Fibroblast of skin of back (primary cell): ENCODE data around the gene MTMR1. TPM values are rescaled to one million over a fixed set of nuclear protein-coding genes. Genes with fewer than 3 reads are reported as not detected.

Experiments
- DNase-seq: peaks from one replicate; pipeline ENCODE4 v3.0.0-alpha.2; 2013
- polyA plus RNA-seq, 2 experiments: library from polyadenylated mRNA; unstranded; fragments of 120-200 nt; gene quantifications; one replicate each; pipeline ENCODE4 v1.2.1, GENCODE V29; 2013; ENCODE audit not compliant: insufficient read length in 2 of 2

MTMR1 gene
- 10.5 TPM for polyA plus RNA-seq (2013, experiment 1 of 2; ENCODE audit: insufficient read length)
- polyA plus RNA-seq (2013, experiment 2 of 2; ENCODE audit: insufficient read length): 11.4 TPM

GRCh38 chrX:150692831-150693724 lies at the start of gene MTMR1:
MTMR1 (plus strand) TSS chrX:150693396; CDS start chrX:150693531, 135 bp downstream.
- no peak for DNase-seq

GRCh38 chrX:150643958-150644357 lies 49.2 kb upstream of the MTMR1 start:
- no peak for DNase-seq

- DNase-seq: no peak
Measured at GRCh38 chrX:150644422-150644821, 48.8 kb upstream of the MTMR1 start.

GRCh38 chrX:150647331-150647730 lies 45.9 kb upstream of the MTMR1 start:
- no peak for DNase-seq

- no peak for DNase-seq
Measured at GRCh38 chrX:150648296-150648940, 44.8 kb upstream of the MTMR1 start.

GRCh38 chrX:150649096-150649870 lies 43.9 kb upstream of the MTMR1 start:
- DNase-seq: peak; percentile 58

- no peak for DNase-seq
Measured at GRCh38 chrX:150651906-150652305, 41.3 kb upstream of the MTMR1 start.

GRCh38 chrX:150655788-150656187 lies 37.4 kb upstream of the MTMR1 start:
- DNase-seq: no peak

- DNase-seq: no peak
Measured at GRCh38 chrX:150663073-150663472, 30.1 kb upstream of the MTMR1 start.

- DNase-seq: peak; percentile 20
Measured at GRCh38 chrX:150664290-150664689, 28.9 kb upstream of the MTMR1 start.

GRCh38 chrX:150676221-150676620 lies 17.0 kb upstream of the MTMR1 start:
- no peak for DNase-seq

- DNase-seq: no peak
Measured at GRCh38 chrX:150680974-150681373, 12.2 kb upstream of the MTMR1 start.

- no peak for DNase-seq
Measured at GRCh38 chrX:150683112-150683511, 10.1 kb upstream of the MTMR1 start.

- DNase-seq: no peak
Measured at GRCh38 chrX:150683536-150684146, 9.6 kb upstream of the MTMR1 start.

- DNase-seq: peak; percentile 96
Measured at GRCh38 chrX:150688911-150689451, 4.2 kb upstream of the MTMR1 start.

GRCh38 chrX:150690126-150690525 lies 3.1 kb upstream of the MTMR1 start:
- DNase-seq: peak; percentile 95

GRCh38 chrX:150692296-150692695 lies 900 bp upstream of the MTMR1 start:
- no peak for DNase-seq

GRCh38 chrX:150693725-150694574 lies 754 bp downstream of the MTMR1 start:
- peak; percentile 82 for DNase-seq

GRCh38 chrX:150694738-150695410 lies 1.7 kb downstream of the MTMR1 start:
- no peak for DNase-seq

GRCh38 chrX:150696331-150696730 lies 3.1 kb downstream of the MTMR1 start:
- no peak for DNase-seq

- no peak for DNase-seq
Measured at GRCh38 chrX:150696866-150697265, 3.7 kb downstream of the MTMR1 start.
